HL-60/S4 treated with retinoic acid at 250 ng/mL for 4 days and 3 days (cell line): ENCODE measurements around the gene AOPEP.

Source experiments
- in situ Hi-C: fragments of 300-500 bp; cut with MboI; formaldehyde crosslinking; loops from 2 replicates; pipeline ENCODE4 v1.7.0; 2022; ENCODE audit warnings: low sequenced_read_pairs

Gene AOPEP

DNA sequence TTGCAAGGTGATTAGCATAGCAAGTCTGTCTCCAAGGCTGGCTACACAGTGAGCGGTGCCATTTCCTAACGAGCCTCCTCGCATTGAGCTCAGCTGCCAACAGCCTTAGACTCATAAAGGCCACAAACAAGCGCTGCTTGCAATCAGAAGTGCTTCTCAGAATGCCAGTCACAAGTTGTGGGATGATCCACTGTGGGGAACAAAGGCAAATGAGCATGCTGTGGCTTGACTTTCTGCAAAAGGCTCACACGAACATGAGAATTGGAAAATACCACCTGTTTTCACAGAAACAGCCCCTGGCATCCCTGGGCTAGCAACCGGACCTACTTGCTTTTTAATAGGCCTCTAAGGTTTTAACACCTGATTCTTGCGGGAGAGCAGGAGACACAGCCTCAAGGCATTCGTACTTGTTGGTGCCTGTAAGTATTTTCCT is 375.5 kb downstream of the AOPEP start:
- in situ Hi-C loops = loop anchor here (25.0 kb wide), 1 partner anchor 415 kb away; no protein-coding TSS in a partner anchor

DNA sequence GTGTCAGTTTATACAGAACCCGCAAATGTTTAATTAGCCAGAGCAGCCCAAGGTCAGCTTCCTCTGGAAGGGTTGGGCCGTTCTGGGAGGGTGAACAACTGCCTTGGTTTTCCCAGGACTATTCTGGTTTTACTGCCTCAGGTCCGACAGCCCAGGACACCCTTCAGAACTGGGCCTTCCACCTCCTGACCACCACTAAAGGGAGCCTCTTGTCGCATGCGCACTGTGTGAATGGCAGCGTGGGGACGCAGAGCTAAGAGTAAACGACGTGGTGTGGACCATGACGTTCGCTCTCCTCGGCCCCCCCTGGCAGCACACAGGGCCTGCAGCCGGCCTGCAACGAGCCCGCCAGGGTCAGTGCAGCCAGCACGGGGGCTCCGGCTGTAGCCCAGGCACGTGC is 376.1 kb downstream of the AOPEP start:
- in situ Hi-C loops = loop anchor here (25.0 kb wide), 1 partner anchor 415 kb away; no protein-coding TSS in a partner anchor

DNA sequence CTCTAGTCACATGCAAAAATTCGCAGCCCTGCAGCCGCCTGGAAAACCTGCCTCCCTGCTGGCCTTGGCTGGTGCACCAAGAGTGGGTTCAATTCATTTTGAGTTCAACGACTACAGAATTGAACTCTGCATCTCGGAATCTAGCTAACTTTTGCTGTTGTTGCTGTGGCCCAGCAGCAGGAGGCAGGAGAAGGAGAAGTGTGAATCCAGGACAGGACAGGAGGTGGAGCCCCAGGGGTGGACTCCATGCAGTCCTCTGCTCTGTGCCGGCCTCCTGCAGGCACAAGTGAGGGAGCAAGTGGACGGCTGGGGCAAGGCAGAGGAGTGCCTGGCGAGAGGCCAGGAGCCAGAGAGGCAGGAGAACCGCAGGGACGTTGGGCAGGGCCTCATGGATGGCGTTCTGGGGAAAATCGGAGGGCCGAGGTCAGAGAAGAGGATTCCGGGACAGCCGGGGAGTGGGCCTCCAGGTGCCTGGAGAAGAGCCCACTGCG is 376.8 kb downstream of the AOPEP start:
- in situ Hi-C loops = loop anchor here (25.0 kb wide), 1 partner anchor 416 kb away; no protein-coding TSS in a partner anchor

DNA sequence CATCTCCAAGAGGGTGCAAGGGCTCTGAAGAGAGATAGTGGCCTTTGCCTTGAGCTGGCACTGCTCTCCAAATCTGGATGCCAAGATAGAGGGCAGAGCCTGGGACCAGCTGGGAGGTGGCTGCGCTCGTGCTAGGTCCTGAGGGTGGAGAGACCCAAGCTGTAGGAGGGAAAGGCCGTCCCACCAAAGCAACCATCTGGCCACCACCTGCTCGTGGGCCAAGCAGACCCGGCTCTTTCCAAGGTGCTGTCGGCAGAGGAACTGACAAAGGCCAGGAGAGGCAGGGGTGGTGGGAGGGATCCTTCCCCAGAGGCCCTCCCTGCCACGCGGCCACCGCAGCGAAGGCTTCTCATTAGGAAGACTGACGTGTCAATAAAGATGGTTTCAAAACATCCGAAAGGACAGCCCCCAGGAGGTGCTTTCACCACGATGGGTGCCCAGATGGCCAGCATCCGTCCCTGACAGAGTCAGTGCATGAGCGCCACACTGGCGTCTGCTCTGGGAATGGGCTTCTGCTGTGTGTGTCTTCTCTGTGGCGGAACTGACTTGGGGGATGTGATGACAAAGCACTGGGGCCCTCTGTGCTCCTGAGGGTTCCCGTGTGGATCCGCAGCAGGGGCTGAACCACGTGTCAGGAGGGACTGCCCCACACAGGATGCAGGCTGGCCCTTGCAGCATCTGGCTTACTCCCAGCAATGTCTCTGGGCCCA is 377.5 kb downstream of the AOPEP start:
- in situ Hi-C loops = loop anchor here (25.0 kb wide), 1 partner anchor 417 kb away; no protein-coding TSS in a partner anchor

DNA sequence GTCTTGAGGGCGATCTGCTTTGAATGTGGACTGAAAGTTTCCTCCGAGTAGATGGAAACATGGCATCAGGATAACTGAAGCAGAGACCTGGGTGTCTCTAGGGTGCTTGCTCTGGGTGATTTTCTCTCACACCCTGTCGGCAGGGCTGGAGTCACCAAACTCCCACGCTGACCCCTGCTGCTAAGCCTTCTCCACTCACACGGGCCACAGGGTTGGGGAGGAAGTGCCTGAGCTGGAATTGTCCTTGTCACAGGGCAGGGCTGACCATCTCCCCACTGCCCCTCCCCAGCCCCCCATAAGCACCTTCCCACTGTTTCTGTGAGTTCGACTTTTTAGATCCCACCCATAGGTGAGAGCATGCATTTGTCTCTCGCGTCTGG is 378.1 kb downstream of the AOPEP start:
- in situ Hi-C loops = loop anchor here (25.0 kb wide), 1 partner anchor 417 kb away; no protein-coding TSS in a partner anchor

DNA sequence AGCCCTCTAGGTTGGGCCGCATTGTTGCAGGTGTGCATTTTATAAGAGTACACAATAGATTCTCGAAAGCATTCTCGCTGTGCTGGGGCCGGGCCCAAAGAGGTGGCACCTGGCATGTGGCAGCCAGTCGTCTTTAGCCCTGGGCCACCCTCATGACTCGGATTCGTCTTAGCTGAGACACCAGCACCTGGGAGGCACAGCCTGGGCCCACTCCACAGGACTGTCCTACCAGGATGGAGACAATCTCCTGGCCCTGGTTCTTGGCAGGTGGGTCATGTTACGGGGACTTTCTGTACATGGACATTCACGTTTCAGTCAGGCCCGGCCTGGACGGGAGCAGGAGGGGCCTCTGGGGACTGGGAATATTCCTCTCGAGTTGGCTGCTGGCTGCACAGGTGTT is 378.5 kb downstream of the AOPEP start:
- in situ Hi-C loops = loop anchor here (25.0 kb wide), 1 partner anchor 418 kb away; no protein-coding TSS in a partner anchor

DNA sequence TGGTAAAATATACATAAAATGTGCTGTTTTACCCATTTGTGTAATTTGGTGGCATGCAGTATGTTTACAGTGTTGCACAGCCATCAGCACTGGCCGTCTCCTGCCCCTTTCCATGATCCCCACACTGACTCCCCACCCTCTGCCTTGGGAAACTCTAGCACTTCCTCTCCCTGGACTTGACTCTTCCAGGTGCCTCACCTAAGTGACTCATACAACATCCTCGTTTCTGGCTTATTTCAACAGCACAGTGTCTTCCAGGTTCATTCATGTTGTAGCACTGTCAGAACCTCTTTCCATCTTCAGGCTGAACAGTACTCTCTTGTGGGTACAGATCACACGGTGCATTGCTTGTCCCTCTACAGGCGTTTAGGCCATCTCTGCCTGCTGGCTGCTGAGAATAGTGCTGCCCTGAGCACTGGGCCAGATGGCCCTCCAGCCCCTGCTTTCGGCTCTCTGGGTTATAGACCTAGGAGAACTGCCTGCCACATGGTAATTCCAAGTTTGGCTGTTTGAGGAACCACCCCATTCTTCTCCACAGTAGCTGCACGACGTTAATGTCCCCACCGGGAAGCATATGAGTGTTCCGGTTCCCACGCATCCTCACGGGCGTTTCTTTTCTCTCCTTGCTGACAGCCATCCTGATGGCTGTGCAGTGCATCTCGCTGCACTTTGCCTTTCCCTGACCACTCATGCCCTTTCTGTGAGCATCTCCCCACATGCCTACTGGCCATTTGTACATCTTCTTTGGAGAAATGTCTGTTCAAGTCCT is 379.2 kb downstream of the AOPEP start:
- in situ Hi-C loops = loop anchor here (25.0 kb wide), 1 partner anchor 418 kb away; no protein-coding TSS in a partner anchor

DNA sequence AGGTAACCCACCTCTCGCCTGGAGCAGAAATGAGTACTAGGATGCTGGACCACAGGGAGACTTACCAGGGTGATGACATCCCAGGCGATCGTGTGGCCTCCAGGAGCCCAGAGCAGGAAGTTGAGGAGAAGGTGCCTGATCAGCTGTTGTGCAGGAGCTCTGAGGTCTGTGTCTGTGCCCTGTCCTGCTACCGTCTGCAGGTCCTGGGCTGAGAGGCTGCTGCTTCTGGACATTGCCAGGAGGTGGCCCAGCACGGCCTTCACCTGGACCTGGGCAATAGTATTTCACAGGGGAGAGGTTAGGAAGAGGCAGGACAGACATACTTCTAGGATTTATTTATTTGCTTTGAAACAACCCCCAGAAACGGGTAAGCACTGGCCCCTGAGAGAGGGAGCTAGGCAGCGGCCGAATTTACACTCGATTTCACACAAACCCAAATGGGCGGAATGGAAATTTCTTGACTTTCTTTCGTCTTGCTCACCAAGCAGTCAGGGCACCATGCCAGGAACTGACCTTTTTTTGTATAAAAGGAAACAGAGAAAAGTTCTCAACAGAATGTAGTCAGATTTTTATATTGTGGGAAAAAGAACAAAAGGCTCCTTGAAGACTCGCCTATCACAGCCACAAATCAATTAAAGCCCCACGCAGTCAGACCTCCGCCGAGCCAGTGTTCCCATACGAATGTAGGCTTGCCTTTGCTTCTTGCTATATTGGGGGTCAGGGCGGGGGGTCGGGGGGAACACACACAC is 380.7 kb downstream of the AOPEP start:
- in situ Hi-C loops = loop anchor here (25.0 kb wide), 1 partner anchor 420 kb away; no protein-coding TSS in a partner anchor

DNA sequence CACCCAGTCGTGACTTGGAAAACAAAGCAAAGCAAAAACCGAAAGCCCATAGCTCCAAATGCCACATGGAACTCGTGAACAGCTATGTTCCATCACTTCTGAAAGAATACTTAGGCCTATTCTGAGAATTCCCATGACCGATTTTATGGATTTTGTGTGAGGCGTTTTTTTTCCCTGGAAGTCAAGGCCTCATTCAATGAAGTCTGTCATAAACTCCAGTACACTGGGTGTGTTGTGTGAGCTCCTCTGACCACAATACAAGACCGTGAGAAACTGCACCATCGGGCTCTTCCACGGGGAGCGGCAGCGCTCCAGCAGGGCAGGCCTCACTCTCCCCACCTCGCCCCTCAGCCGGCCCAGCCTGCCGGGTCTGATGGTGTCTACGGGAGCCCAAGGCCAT is 381.5 kb downstream of the AOPEP start:
- in situ Hi-C loops = loop anchor here (25.0 kb wide), 1 partner anchor 421 kb away; no protein-coding TSS in a partner anchor

DNA sequence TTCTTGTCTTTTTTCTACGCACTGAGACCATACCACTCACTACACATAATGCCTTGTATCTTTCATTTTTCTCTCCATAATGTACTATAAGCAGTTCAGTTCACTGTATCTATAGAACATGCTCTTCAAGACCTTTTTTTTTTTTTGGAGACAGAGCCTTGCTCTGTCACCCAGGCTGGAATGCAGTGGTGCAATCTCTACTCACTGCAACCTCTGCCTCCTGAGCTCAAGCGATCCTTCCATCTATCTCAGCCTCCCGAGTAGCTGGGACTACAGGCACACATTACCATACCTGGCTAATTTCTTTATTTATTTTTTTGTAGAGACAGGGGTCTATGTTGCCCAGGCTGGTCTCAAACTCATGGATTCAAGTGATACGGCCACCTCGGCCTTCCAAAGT is 382.3 kb downstream of the AOPEP start:
- in situ Hi-C loops = loop anchor here (25.0 kb wide), 1 partner anchor 421 kb away; no protein-coding TSS in a partner anchor

DNA sequence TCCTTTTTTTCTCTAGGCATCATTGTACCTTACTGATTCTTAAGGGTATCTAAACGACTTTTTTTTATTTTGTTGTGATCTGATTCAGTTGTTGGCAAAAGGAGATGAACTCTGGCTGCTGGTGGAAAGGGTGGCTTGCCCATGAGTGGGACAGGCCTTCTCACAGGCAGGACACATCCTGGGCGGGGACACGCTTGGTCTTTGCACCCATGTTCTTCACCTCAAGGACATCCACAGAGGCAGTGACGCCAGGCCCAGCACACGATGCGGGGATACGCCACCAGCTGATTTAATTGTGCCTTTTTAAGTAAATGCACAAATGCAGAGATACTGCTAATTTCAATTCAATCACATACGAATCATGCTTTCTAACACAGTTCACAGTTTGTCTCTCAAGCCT is 383.0 kb downstream of the AOPEP start:
- in situ Hi-C loops = loop anchor here (25.0 kb wide), 1 partner anchor 422 kb away; no protein-coding TSS in a partner anchor

DNA sequence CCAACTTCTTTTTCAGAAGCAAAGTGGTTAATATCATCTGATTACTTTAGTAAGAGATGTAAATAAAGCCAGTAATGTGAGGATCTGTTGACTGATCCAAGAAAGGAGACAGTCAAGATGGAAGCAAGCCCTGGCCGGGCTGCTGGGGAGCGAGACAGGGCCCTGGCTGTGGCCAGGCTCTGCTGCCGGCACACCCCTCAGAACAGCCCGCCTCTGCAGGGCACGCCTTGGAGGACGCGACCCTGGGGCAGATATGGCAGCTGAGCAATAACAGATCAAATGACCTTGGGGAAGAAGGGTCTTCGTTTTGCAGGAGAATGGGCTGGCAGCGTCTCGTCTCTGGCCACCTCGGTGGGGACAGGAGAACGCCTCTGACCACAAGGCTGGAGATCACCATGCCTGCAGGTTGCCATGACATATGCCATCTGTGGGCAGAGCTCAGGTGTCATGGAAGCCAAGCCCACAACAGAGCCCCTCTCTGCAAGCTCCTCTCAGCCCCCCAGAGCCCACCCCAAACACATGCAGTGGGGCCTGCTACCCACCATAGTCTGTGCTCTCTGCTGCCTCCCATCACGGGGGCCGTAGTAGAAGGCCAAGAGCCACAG is 384.5 kb downstream of the AOPEP start:
- in situ Hi-C loops = loop anchor here (25.0 kb wide), 1 partner anchor 424 kb away; no protein-coding TSS in a partner anchor

DNA sequence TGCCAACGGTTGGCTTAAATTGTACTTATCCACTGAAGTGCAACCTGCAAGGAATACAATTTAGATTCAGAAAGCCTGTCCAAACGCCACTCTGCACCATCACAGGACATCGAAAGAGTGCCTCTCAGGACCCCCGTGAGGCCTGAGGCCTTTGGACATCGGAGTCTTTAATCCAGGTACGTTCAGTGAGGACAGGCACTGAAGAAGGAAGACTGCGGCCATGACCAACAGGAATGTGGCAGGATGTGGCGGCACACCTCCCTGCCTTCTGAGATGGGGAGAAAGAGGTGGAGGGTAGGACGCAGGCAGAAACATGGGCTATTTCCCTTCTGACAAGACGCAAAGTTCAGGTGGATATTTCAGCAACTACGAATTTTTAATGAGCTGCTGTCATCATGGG is 385.2 kb downstream of the AOPEP start:
- in situ Hi-C loops = loop anchor here (25.0 kb wide), 1 partner anchor 424 kb away; no protein-coding TSS in a partner anchor

DNA sequence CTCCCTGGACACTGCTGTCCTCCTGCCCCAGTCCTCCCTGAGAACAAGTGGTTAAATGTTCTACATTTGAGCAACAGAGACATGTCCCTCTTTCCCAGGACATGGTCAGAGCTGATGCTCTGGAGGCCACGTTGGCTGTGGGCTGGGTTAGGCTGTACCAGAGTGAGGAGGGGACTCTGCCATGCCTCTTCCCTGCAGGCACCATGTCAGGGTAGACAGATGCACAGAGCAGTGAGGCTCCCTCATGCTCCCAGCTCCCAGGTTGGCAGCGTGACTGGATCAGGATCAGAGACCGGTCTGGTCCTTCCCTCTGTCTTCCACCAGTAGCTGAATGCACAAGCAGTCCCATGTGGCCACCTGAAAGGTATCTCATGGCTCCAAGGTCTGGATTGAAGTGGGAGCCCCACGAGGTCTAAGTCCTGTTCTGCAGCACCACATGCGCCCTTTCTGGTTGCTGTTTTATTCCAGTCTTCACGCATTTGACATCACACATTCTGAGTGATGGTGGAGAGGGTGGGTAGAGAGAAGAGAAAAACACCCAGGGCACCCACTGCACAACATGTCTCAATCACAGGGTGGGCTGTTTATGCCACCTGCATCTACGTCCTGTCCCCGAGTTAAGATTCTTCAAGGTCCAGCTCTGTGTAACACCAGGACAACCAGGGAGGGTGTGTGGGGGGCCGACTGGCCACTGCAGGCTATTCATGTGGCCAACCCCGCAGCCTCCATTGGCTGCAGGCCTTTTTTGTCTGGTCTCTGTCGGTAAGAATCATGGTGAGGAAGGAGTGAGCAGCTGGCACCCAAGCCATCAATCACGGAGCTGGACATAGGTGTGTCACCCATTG is 386.2 kb downstream of the AOPEP start:
- in situ Hi-C loops = loop anchor here (25.0 kb wide), 1 partner anchor 425 kb away; no protein-coding TSS in a partner anchor

DNA sequence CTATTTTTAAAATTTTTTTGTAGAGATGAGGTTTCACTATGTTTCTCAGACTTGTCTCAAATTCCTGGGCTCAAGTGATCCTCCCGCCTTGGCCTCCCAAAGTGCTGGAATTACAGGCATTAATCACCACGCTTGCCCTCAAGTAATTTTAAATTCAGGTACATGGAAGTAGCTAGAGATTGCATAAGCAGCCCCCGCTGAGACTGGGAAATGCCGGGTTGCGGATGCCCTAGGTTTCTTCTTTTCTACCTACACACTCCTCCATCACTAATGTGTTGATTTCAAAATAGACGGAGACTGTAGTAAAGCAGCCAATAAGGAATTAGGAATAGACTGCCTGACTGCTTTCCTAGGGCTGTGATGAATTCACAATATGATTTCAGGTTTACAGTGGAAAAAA is 388.6 kb downstream of the AOPEP start:
- in situ Hi-C loops = loop anchor here (25.0 kb wide), 1 partner anchor 428 kb away; no protein-coding TSS in a partner anchor

DNA sequence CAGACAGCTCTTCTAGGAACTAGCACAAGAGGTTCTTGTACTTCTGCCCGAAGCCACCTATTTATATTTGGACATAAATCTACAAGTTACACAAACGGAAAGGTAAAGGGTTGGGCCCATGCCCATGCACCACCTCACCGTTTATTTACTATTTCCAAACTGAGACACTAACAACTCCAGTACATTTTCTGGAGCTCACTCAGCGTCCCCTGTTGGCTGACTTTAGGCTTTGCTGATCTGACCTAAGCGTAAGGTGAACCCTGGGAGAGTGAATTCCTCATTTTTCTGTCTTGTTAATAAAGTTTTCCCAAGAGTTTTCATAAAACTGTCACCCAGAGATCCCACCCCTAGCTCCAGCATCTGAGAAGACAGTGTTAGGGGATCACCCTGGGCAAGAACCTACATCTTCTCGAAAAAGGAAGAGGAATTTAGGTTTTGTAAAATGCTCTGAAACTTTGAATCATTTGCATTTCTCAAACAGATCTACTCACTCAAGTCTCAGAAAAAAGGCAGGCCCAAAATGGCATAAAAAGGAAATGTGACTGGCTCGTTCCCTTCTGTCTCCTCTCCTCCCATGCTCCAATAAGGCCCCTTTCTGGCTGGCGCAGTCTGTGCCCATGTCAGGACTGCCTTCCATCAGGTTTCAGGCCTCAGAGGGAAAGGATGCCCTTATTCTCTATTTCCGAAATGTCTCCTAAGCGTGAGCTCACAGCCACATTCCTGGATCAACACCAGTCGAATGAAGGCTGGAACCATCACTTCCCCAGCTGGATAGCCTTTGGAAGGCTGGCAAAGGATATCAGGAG is 389.7 kb downstream of the AOPEP start:
- in situ Hi-C loops = loop anchor here (25.0 kb wide), 1 partner anchor 429 kb away; no protein-coding TSS in a partner anchor

DNA sequence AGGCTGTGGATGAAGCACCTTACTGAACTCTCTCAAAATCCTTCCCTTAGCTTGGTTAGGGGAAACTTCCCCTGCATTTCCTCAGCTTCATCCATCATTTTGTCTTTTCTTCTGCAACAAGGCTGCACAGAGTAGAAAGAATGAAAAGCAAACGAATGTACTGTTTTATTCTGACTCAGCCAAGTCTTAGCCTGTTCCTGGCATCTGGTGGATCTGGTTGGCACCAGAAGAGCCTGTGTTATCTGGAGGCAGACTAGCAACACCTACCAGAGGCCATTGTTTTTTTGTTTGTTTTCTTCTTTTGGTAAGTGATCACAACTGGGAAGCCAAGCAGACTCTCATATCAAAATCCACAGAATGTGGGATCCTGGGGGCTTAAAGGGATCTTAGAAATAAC is 390.3 kb downstream of the AOPEP start:
- in situ Hi-C loops = loop anchor here (25.0 kb wide), 1 partner anchor 430 kb away; no protein-coding TSS in a partner anchor

DNA sequence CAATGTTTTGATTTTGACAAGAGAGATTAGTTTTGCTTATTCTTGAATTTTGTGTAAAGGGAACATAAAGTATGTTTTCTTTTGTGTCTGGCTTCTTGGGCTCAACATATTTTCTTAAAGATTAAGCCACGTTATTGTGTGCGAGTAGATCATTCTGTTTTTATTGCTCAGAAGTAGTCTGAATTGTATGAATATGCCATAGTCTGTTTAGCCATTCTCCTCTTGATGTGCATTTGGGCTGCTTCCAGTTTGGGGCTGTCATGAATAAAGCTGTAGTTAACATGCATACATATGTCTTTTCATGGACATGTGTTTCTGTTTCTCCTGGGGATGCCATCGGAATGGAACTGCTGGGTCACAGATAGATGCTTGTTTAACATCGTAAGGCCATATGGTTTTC is 392.1 kb downstream of the AOPEP start:
- in situ Hi-C loops = loop anchor here (25.0 kb wide), 1 partner anchor 431 kb away; no protein-coding TSS in a partner anchor
